ENCODE results near the gene MMP8. TPM values are rescaled to one million over a fixed set of nuclear protein-coding genes. Genes with fewer than 3 reads are reported as not detected.

Gene MMP8
- total RNA-seq, 2 donors from 2014 or later, result 0.37 TPM; not detected in 1

- no peak for DNase-seq
- intact Hi-C loops (cut with DNase I), result no loop called here
- no peak for ATAC-seq
Measured at GRCh38 chr11:102729849-102730815, 5.4 kb upstream of the MMP8 start.

- ATAC-seq, result no peak
- intact Hi-C loops (cut with DNase I), result no loop called here
- no peak for DNase-seq
Measured at GRCh38 chr11:102727890-102728289, 3.1 kb upstream of the MMP8 start.

- intact Hi-C loops (cut with DNase I), result no loop called here
- ATAC-seq (no peak), DNase-seq (no peak)
Measured at GRCh38 chr11:102722821-102723220, 1.9 kb downstream of the MMP8 start.

DNA sequence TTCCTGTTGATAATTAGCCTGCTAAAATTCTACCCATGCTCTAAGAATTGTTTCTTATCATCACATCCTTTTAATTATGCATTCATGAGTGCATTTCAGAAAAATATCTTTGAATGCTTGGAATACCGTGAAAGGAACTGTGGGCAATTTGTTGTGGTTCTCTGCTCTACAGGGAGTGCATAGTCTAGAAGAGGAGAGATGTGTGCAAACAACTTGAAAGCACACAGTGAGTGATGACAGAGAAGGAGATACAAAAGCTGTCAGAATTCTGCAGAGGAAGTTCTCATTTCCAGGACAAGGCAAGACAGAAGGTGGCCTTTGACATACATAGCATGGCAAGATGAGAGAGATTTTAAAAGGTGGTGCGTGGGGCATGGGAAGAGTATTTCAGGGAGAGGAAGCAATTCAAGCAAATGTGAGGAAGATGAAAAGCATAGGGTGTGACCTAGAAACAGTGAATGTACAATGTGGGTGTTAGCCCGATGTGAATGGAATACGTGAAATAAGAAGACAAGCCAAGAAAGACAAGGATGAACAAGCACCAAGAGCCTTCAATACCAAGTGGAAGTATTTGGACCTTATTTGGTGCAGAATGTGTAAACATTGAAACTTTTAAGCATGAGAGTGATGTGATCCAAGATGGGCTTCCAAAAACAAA, 5.0 kb downstream of the MMP8 start:
- ATAC-seq (no peak), DNase-seq (no peak)
- intact Hi-C loops (cut with DNase I), result no loop called here

GRCh38 chr11:102717280-102717679, 7.5 kb downstream of the MMP8 start:
- intact Hi-C loops (cut with DNase I), result no loop called here
- DNase-seq (no peak), ATAC-seq (no peak)

DNA sequence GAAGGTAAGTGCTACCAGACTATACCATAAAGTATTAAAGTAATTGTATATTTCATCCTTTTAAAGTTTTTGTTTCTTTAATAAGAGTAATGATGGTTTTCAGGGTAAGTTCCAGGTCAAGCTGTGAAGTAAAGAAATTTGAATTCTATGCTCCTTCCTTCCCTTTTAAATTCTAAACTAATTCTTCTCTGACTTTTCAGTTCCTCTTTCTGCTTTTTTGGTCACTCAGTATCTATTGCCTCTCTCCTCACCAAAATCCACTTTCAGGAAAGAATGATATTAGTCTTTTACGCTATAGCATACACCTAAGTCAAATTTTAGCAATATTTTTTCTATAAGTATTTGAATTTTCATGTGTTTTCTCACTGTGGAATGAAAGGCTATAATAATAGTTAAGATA, 8.2 kb downstream of the MMP8 start:
- intact Hi-C loops (cut with DNase I), result no loop called here
- DNase-seq (no peak), ATAC-seq (no peak)

DNA sequence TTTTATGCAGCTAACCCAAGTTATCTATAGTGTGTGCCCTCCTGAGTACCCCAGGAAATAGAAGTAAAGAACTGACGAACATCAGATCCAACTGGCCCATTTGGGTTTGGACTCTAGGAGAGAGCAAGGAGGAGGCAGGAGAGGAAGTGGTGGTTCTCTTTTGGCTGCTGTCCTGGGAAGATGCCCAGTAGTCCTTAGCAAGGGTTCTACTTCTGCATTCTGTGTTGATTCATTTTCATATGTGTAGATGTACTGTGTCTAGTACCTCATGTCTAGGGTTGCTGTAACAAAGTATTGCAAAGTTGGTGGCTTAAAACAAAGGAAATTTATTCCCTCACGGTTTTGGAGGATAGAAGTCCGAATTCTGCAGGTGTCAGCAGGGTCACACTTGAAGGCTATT, 12.6 kb downstream of the MMP8 start:
- ATAC-seq (peak; percentile 27 to 47), DNase-seq (no peak)
- intact Hi-C loops (cut with DNase I), result no loop called here

- intact Hi-C loops (cut with DNase I), result no loop called here
- DNase-seq (no peak), ATAC-seq (no peak)
Measured at GRCh38 chr11:102709201-102709945, 15.4 kb downstream of the MMP8 start.

- DNase-seq, result no peak
- intact Hi-C loops (cut with DNase I), result no loop called here
- no peak for ATAC-seq
Measured at GRCh38 chr11:102708654-102709053, 16.1 kb downstream of the MMP8 start.

DNA sequence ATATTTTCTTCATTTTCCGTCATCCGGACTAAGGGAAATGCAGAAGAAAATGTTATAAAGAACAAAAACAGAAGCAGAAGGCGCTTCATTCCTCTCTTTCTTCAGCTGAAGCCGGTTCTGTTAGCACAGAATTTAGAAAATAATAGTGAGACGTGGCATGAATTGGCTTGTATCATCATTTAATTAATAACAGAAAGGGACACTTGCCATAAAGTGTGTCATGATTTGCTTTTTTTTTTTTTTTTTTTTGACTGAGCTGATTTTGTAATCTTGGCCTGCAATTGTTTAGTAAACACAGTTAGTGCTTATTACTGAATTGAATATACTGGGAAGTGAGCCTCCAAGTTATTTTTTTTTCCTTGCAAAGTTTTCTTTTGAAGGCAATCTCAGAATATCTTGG, 19.1 kb downstream of the MMP8 start, which contains the start of gene MMP27:
MMP27 (minus strand) TSS at position 144 of the 400 bp plus-strand sequence; CDS start at position 89, 55 bp downstream.
- ATAC-seq (no peak), DNase-seq (no peak)
- intact Hi-C loops (cut with DNase I), result no loop called here

DNA sequence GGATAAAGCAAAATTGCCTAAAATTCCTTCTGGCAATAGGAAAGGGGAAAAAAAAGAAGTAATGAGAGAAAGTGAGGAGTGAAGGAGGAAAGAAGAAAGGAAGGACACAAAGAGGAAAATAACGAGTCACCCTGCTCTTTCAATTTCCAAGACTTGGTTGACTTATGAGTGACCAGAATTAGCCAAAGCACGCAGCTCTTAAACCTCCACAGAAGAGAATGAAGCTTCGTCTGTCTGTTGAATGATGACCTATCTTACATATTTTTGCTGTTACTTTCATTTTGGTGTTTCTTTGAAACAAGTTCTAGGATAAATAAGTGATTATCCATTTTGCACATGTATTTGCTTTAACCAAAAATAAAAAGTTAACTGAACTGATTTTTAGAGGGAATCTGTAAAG, 19.9 kb downstream of the MMP8 start:
- ATAC-seq, result no peak
- no peak for DNase-seq
- intact Hi-C loops (cut with DNase I), result no loop called here

- no peak for DNase-seq
- ATAC-seq, result no peak
- intact Hi-C loops (cut with DNase I), result no loop called here
Measured at GRCh38 chr11:102703826-102704493, 20.8 kb downstream of the MMP8 start.

DNA sequence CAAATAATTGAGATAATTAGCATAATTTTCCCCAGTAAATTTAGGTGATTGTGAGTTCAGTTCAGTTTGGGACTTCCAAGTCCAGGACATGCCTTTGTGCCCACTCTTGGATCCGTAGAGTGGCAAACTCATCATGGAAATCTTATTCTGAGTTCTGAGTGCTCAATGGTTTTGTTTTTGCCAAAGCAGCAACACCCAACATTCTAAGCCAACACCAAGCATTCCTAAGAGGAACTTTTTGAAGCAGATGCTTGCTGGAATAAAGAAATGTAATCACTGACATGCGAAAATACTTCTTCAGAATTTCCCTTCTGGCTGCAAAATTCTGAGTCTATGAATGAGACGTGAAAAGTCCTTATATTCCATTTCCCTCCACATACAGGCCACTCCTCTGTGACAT, 29.6 kb downstream of the MMP8 start:
- ATAC-seq (no peak), DNase-seq (no peak)
- intact Hi-C loops (cut with DNase I), result no loop called here

DNA sequence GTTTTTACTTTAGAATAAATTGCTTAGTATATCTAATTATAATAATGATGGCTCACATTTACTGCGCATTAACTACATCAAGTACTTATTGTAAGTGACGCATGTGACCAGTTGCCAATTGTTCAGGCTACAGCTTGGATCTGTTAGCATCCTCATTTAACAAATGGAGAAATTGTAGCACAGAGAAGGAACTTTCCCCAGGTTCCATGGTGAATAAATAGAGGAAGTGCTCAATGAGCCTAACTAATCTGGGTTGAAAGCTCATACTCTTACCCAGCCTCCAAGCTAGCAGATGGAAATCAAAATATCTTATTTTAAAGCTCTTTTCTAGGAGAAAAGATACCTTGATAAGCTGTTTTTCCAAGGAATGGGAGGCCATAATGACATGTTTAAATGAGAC, 39.0 kb downstream of the MMP8 start:
- no peak for ATAC-seq
- no peak for DNase-seq
- intact Hi-C loops (cut with DNase I), result no loop called here

DNA sequence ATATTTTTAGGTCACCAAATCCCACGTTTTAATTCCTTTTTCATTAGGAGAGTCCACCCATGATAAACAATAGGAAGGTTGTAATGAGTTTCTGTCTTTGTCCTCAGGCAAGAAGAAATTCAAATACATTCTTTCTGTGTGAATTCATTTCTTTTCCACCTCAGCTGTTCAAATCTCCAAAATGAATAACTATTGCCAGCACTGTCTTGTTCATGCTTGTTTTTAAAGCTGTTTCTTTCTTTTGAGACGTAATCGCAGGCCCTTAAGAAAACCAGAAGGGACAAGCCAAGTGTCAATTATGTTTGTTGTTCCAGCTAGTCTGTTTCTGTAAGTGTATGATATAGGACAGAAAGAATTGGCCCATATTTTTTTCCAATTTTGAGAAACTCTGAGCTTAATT, 39.4 kb downstream of the MMP8 start:
- no peak for ATAC-seq
- no peak for DNase-seq
- intact Hi-C loops (cut with DNase I), result no loop called here

DNA sequence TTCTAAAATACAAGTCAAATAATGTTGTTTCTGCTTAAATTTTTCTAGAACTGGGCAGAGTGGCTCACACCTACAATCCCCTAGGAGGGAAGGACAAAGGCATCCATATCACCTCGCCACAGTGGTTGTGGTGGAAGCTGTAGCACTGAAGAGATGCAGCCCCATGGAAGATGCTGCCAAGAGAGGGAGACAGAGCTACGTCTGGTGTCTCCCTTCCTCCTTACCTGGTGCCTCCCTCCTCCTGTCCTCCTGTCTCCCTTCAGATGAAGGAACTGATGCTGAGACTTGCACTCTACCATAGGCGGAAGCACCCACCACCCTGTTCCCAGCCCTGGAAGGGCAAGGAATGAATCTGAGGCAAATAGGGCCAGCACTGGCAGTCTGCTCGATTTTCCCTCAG, 41.5 kb downstream of the MMP8 start:
- DNase-seq (no peak), ATAC-seq (no peak)
- intact Hi-C loops (cut with DNase I), result no loop called here

- ATAC-seq, result peak; percentile 51 to 78
- intact Hi-C loops (cut with DNase I), result no loop called here
- no peak for DNase-seq
Measured at GRCh38 chr11:102680945-102681344, 43.8 kb downstream of the MMP8 start.

GRCh38 chr11:102678022-102678421, 46.7 kb downstream of the MMP8 start:
- DNase-seq (no peak), ATAC-seq (no peak)
- intact Hi-C loops (cut with DNase I), result no loop called here

GRCh38 chr11:102676084-102676483, 48.7 kb downstream of the MMP8 start:
- DNase-seq, result no peak
- no peak for ATAC-seq
- intact Hi-C loops (cut with DNase I), result no loop called here

Measured in left cardiac atrium (tissue), 4 donors.